Adipocyte (in vitro differentiated cells): Measurements from ENCODE around the gene EPHB6.

ENCODE experiments used
- DNase-seq: peaks from one replicate; pipeline ENCODE4 v3.0.0-alpha.2; 2015; ENCODE audit warnings: low read depth
- H3K27me3 ChIP-seq: replicated peaks from 2 replicates; pipeline ENCODE4 v1.7.0; 2013; ENCODE audit warnings: mild to moderate bottlenecking, low read length, moderate library complexity; ENCODE audit not compliant: control insufficient read depth, insufficient read depth
- H3K36me3 ChIP-seq: 2 replicates; pipeline ENCODE4 v1.7.0; 2013; ENCODE audit warnings: low read length, mild to moderate bottlenecking, moderate library complexity; ENCODE audit not compliant: control insufficient read depth, insufficient read depth, severe bottlenecking
- H3K4me1 ChIP-seq: 2 replicates; pipeline ENCODE4 v1.7.0; 2013; ENCODE audit warnings: mild to moderate bottlenecking, low read length, moderate library complexity; ENCODE audit not compliant: control insufficient read depth, insufficient read depth
- H3K4me3 ChIP-seq: 2 replicates; pipeline ENCODE4 v1.7.0; 2013; ENCODE audit warnings: mild to moderate bottlenecking, low read length, moderate library complexity
- H3K9ac ChIP-seq: 2 replicates; pipeline ENCODE4 v1.7.0; 2013; ENCODE audit warnings: mild to moderate bottlenecking, low read length, moderate library complexity
- H3K9me3 ChIP-seq: 2 replicates; pipeline ENCODE4 v1.7.0; 2013; ENCODE audit warnings: mild to moderate bottlenecking, low read length, moderate library complexity; ENCODE audit not compliant: control insufficient read depth

Gene EPHB6

GRCh38 chr7:142854372-142855113, at the start of gene EPHB6:
Gene EPHB6, plus strand, starts transcription at chr7:142855076. Its CDS starts 8,152 bp downstream, at chr7:142863228.
- no peaks in the 10 kb centered on the region for H3K36me3 ChIP-seq
- H3K9me3 ChIP-seq: no peaks in the 10 kb centered on the region
- H3K4me1 ChIP-seq: peaks cover 18% of the 10 kb centered on the region
- peak within 1 kb of the TSS; percentile 92 for H3K4me3 ChIP-seq
- peak; percentile 93 for DNase-seq
- H3K27me3 ChIP-seq: peaks cover 18% of the 10 kb centered on the region
- peak within 1 kb of the TSS; percentile 86 for H3K9ac ChIP-seq

DNA sequence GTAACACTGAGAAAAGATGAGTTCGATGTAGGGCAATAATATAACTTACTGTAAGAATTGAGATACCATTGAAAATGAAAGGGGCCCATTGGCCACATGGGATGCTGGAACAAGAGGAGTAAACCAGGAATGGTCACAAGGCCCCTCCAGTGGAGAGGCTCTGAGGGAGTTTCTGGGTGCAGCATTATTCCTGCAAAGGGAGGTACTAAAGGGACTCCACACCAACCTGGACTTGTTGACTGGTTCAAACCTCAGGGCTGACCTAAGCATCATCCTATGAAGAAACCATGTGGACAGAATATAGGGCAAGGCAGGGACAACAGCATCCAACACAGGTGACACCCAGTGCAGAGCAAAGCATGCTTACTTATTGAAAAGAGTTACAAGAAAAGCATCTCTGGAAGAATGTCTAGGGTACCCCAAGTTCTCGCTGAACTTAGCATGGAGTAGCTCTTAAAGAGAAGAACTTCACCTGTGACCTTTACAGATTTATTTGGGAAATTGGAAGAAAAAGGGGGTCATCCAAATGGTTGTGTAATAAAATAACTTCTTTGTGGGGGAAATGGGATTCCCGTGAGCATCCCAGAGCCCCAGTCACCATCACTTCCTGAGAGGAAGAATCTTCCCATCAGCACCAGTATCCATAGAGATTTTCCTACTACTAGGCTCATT, 49.4 kb upstream of the EPHB6 start:
- Histone ChIP-seq H3K36me3 (no peaks in the 10 kb centered on the region), H3K27me3 (peaks cover 21% of the 10 kb centered on the region), H3K9me3 (no peaks in the 10 kb centered on the region), H3K4me3 (no peak overlapping the region), H3K9ac (no peak overlapping the region), H3K4me1 (no peaks in the 10 kb centered on the region)
- DNase-seq: no peak

GRCh38 chr7:142806022-142806356, 48.9 kb upstream of the EPHB6 start:
- H3K27me3 ChIP-seq: peaks cover 19% of the 10 kb centered on the region
- no peaks in the 10 kb centered on the region for H3K36me3 ChIP-seq
- no peak overlapping the region for H3K4me3 ChIP-seq
- DNase-seq: no peak
- H3K4me1 ChIP-seq: no peaks in the 10 kb centered on the region
- no peaks in the 10 kb centered on the region for H3K9me3 ChIP-seq
- H3K9ac ChIP-seq: no peak overlapping the region

DNA sequence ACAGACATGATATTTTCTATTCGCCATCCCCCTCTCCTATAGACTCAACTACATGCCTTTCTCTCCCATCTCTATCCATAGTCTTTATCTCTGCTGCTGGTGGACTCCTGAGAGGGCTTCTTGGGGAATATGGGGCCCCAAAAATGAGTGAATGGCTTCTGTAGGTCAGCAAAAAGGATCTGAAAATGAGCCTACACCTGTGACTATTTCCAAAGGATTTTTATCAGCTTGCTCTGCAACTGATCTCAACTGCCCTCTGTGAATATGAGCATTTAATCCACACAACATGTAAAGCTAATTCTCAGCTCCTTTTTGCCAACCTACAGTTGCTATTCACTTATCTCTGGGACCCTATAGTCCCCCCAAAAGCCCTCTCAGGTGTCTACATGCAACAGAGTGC, 47.9 kb upstream of the EPHB6 start:
- H3K4me1 ChIP-seq: no peaks in the 10 kb centered on the region
- H3K4me3 ChIP-seq: no peak overlapping the region
- H3K9ac ChIP-seq: no peak overlapping the region
- no peaks in the 10 kb centered on the region for H3K36me3 ChIP-seq
- DNase-seq: no peak
- H3K9me3 ChIP-seq: no peaks in the 10 kb centered on the region
- H3K27me3 ChIP-seq: peaks cover 14% of the 10 kb centered on the region

DNA sequence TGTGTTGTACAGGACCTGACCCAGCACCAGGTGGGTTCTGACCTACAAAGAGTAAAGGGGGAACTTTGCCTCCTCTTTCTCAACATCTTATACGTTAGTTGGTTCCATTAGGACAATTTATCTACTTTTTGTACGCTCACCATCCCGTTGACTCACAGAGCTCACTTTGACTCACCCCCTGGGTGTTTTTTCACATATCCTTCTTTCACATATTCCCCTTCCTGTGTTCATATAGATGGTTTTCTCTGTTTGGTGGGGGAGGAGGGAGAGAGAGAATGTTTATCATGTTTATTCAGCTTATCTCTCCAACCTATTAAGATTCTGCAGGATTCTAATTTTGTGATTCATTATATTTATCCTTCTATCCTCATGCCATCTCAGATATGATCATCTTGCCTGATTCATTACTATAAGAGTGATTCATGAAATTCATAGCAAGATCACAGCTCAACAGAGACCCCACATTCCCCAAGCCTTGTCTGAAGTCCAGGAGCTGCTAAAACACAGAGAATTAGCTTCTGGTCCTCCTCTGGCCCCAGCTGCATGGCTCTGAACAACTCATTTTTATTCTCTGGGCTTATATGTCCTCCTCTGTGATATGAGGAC, 46.9 kb upstream of the EPHB6 start:
- no peak overlapping the region for H3K9ac ChIP-seq
- no peak for DNase-seq
- H3K4me1 ChIP-seq: no peaks in the 10 kb centered on the region
- H3K27me3 ChIP-seq: peaks cover 12% of the 10 kb centered on the region
- no peak overlapping the region for H3K4me3 ChIP-seq
- H3K9me3 ChIP-seq: no peaks in the 10 kb centered on the region
- H3K36me3 ChIP-seq: no peaks in the 10 kb centered on the region

DNA sequence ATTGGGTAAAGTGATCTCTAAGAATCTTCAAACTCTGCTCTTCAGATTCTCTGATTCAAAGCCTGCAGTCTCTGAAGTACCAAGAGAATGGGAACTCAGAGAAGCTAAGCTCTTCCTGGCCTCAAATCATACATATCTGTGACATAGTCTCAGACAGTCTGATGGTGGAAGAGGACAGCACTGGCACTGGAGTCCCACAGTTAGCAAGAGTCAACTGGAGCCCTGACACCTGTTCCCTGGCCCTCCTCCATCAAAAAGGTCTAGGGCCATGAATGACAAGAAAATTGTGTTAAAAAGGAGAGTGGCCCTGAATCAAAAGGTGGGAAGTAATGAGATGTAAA, 46.4 kb upstream of the EPHB6 start:
- no peak for DNase-seq
- H3K36me3 ChIP-seq: no peaks in the 10 kb centered on the region
- peaks cover 12% of the 10 kb centered on the region for H3K27me3 ChIP-seq
- no peak overlapping the region for H3K9ac ChIP-seq
- H3K9me3 ChIP-seq: no peaks in the 10 kb centered on the region
- no peaks in the 10 kb centered on the region for H3K4me1 ChIP-seq
- no peak overlapping the region for H3K4me3 ChIP-seq

- Histone ChIP-seq H3K4me3 (no peak overlapping the region), H3K9ac (no peak overlapping the region), H3K9me3 (no peaks in the 10 kb centered on the region), H3K27me3 (peaks cover 8% of the 10 kb centered on the region), H3K36me3 (no peaks in the 10 kb centered on the region), H3K4me1 (no peaks in the 10 kb centered on the region)
- no peak for DNase-seq
These were observed 45.9 kb upstream of the EPHB6 start for GRCh38 chr7:142808802-142809583.

- DNase-seq: no peak
- Histone ChIP-seq H3K27me3 (peaks cover 13% of the 10 kb centered on the region), H3K4me3 (no peak overlapping the region), H3K9me3 (no peaks in the 10 kb centered on the region), H3K36me3 (no peaks in the 10 kb centered on the region), H3K9ac (no peak overlapping the region), H3K4me1 (no peaks in the 10 kb centered on the region)
These were observed 45.2 kb upstream of the EPHB6 start for GRCh38 chr7:142809671-142810070.

DNA sequence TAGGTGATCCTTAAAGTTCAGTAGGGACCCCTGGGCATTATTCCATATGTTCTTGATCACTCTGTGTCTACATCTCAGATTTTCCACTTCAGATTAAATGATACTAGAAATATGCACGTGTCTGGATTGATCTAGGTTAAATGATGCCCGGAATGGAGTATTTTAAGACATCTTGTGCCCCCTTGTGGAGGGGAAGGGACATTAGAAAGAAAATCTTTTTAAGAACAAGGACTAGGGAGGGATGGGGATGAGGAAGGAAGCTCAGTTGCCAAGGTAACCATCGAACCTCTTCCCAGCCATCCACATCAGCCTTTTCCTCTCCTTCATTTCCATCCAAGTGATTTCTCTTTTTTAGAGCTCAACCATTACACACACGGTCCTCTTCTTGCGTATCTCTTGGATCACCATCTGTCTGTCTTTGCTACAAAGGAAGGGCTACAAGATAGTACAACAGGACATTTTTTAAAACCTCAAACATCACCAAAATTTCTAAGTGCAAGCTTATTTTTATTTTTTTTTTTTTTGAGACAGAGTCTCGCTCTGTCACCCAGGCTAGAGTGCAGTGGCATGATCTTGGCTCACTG, 43.6 kb upstream of the EPHB6 start:
- Histone ChIP-seq H3K9me3 (no peaks in the 10 kb centered on the region), H3K4me1 (no peaks in the 10 kb centered on the region), H3K4me3 (no peak overlapping the region), H3K27me3 (peaks cover 14% of the 10 kb centered on the region), H3K9ac (no peak overlapping the region), H3K36me3 (no peaks in the 10 kb centered on the region)
- peak; percentile 83 for DNase-seq

DNA sequence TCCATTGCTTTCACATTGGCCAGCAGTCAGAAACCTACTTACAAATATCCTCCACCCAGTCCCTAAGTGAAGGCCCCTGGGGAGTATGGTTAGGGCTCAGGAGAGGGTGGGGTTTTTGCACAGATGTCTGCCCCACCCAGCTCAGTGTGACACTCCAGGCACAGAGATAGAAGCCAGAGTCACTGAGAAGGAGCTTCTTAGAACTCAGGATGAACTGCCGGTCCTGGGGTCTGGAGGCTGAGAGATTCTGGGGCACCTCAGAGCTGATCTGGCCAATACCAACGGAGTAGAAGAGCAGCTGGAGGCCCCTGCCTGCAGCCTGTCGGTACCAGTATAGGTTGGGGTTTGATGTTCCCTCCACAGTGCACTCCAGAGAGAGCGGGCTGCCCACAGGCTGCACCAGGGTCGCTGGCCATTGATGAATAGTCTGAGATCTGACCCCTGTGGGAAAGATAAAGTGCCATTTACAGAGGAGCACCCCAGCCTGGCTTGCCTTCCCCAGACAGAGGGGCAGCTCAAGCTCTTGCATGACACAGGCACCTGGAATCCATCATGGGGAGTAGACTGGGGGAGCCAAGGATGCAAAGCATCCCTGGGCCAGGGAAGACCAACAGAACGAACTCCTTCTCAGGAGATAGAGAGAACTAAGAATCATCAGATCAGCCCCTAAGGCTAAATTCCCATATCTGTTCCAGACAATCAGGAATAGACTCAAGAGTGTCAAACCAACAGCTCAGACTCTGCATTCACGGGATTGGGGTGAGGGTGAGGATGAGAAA, 42.2 kb upstream of the EPHB6 start:
- no peaks in the 10 kb centered on the region for H3K4me1 ChIP-seq
- H3K9ac ChIP-seq: no peak overlapping the region
- H3K9me3 ChIP-seq: no peaks in the 10 kb centered on the region
- peaks cover 20% of the 10 kb centered on the region for H3K27me3 ChIP-seq
- H3K36me3 ChIP-seq: no peaks in the 10 kb centered on the region
- H3K4me3 ChIP-seq: no peak overlapping the region
- no peak for DNase-seq
